ENCODE data around the gene GPR31. TPM values are rescaled to one million over a fixed set of nuclear protein-coding genes. Genes with fewer than 3 reads are reported as not detected.
"Not testable (repeated sequence)": the region's sequence is repeated elsewhere in the genome, so short reads cannot be mapped to it uniquely, and the experiment has no call there.

The GPR31 gene, protein sequence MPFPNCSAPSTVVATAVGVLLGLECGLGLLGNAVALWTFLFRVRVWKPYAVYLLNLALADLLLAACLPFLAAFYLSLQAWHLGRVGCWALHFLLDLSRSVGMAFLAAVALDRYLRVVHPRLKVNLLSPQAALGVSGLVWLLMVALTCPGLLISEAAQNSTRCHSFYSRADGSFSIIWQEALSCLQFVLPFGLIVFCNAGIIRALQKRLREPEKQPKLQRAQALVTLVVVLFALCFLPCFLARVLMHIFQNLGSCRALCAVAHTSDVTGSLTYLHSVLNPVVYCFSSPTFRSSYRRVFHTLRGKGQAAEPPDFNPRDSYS
- not detected in 2 replicates for total RNA-seq

DNA sequence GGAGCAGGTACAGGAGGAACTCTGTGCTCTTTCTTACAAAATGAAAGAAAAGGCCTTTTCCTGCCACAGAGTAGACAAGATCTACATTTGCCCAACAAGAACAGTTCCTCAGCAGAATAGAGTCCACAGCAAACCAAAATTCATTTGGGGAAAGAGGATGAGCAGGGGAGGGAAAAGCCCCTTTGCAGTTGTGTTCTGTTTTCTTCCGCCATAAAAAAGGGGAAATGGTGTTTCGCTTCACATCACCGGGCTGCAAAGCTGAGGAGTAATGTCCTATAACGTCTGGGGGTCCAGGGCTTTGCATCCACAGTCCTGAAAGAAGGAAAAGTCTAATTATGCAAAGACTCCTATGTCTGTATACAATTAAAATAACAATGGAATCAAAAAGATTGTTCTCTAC is at the start of gene GPR31:
Gene GPR31, minus strand, starts transcription at position 118 of the 400 bp plus-strand sequence. CDS start 149 bp downstream, outside the sequence.
- intact Hi-C loops (cut with micrococcal nuclease), result no loop called here

DNA sequence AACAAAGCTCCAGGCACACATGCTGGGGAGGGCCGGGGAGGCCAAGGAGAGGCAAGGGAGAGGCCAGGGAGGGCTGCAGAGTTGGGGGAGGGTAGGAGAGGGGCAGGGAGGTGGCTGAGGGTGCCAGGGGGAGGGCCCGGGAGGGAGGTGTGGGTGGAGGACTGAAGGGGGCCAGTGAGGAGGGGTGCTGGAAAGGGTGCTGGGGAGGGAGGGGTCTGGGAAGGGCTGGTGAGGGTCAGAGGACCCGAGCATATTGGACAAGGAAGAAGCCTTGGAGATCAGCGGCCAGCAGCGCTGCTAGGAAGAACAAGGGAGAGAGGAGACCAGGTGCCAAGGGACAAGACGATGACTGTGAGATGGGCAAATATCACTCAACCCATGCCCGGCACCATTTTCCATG is 49.7 kb upstream of the GPR31 start:
- intact Hi-C loops (cut with micrococcal nuclease), result no loop called here

DNA sequence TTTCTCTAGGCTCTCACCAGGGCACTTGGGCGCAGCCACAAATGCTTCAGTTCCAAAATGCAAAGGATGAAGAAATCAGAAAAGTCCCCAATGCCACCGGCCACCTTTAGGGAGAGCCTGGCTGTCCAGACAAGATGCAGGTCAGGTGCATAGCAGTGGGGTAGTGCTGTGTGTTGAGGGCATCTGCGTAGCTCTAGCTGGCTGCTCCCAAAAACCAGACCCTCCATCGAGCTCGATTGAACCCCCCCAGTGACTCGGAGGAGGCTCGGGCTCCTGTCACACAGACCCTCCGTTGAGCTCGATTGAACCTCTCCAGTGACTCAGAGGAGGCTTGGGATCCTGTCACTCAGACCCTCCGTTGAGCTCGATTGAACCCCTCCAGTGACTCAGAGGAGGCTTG is 47.5 kb upstream of the GPR31 start:
- intact Hi-C loops (cut with micrococcal nuclease), result not testable (repeated sequence)

DNA sequence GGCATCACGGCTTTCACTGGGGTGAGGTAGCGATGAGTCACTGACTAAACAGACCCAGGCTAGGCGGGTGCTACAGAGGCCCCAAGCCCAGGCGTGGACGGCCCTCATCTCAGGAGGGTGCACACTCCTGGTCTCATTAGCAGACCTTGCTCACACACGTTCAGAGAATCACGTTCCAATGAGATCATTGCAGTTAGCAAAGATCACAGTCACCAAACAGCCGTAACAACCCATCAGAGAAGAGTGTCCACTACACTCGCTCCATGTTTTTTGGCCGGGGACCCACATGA is 46.2 kb upstream of the GPR31 start:
- intact Hi-C loops (cut with micrococcal nuclease), result not testable (repeated sequence)

DNA sequence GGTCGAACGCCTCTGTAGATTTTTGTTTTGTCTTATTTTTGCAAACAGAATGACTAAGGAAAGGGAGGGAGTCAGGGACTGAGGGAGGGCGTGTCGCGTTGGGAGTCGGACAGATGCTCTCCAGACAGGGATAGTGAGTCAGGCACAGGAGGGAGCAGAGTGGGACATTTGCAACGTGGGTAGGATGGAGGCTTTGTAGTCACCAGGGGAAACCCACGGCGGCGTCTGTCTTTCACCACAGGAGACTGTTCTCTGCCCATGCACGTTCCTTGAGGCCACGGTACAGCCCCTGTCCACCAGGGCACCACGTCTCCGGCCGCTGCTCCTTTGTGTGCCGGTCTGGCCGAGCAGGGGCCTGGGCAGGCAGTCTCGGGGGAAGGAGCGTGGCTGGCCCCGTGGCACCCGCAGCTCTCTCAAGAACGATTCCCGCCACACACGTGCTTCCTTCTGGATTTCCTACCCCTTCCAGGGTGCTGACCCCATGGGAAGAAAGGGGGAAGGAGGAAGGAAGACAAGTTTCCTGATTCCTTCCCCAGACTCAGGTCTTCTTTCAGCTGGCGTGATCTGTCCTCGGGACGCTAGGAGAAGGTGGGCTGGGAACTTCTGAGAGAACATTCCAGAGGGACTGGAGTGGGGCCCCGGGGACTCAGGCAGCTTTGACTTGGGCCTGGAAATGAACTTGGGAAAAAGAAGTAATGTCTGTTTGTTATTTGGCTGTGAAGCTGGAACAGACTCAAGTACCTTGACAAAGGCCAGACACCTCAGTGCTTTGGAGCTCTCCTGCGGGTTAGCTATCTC is 45.7 kb upstream of the GPR31 start:
- intact Hi-C loops (cut with micrococcal nuclease), result not testable (repeated sequence)

DNA sequence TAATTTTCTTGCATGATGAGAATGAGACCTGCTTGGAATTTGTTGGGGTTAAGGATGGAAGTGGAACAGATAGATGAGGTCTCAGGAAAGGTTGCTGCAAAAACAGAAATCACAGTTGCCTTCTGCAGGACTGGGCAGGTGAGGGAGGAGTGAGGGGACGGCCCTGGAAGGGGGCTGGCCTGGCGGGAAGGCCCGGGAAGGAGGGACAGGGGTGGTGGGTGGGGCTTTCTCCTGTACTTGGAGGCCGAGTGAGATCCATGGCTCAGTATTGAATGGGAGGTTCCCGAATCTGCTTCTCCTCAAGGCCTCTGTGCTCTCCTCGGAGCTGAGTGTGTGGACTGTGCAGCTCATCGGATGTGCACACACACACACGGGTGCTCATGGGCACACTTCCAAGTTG is 44.8 kb upstream of the GPR31 start:
- intact Hi-C loops (cut with micrococcal nuclease), result not testable (repeated sequence)

DNA sequence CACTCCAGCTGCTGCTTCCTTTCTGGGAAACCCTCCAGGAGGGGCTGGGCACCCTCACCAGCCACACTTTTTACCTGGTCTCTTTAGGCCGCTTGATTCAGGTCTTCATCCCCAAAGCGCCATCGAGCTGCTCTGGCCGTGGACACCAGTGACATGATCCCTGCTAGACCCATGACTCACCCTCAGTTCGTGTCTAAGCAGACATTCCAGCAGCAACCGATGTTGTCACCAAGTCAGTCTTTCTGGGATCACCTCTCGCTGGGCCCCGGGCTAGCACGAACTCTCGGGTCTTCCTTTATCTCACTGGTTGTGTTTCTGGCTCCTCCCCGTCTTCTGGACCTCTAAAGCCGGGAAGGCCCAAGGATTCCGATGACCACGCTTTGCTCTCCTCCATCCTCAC is 43.0 kb upstream of the GPR31 start:
- intact Hi-C loops (cut with micrococcal nuclease), result no loop called here

DNA sequence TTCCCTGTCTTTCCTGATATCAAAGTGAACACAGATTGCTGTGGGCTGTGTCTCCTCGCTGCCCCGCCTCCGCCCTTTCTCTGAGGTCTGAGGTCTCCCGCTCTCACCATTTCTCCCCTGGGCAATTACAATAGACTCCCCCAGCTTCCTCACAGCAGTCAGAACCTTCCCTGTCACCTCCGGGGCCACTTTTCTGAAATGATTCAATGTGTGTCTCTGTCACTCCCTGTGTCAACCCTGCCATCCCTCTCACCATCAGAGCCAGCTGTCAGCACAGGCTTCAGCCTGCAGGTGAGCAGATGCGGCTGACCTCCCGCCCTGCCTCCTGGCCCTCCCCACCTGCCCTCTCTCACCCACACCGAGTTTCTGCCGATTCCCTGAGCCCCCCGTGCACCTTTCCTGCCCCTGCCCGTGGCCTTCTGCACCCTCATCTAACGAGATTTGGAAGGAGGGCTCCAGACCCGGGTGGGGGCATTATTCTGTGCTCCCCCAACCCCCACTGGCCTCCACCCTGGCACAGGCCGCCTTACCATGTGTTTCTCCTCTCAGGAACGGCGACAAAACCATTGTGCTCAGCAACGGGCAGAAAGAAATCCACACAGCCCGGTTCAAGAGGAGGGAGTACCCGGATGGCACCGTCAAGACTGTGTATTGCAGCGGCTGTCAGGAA is 38.3 kb upstream of the GPR31 start:
- intact Hi-C loops (cut with micrococcal nuclease), result not testable (repeated sequence)

DNA sequence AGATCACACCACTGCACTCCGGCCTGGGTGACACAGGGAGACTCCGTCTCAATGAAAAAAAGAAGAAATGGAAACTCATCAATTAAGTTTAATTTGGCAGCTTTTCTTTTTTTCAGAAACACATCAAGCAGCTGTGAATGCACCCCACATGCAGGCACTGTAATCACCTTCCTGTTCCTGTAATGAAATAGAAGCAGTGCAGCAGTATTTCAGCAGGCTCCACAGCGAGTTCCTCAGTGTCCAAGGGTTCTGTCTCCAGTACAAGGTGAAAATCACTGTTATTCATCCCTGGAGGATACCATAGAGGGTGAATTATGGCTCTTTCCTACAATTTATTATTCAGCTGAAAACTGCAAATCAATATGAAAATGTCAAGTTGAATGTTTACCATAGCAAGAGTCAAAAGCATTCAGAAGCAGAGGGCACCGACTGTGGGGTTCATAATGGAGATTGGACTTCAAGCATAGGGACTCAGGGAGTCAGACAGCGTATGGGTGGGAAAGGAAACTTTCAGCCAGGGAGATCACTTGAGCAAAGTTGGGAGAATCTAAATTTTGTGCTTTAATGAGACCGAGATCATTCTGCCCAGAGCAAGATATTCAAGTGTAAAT is 35.8 kb upstream of the GPR31 start:
- intact Hi-C loops (cut with micrococcal nuclease), result not testable (repeated sequence)

DNA sequence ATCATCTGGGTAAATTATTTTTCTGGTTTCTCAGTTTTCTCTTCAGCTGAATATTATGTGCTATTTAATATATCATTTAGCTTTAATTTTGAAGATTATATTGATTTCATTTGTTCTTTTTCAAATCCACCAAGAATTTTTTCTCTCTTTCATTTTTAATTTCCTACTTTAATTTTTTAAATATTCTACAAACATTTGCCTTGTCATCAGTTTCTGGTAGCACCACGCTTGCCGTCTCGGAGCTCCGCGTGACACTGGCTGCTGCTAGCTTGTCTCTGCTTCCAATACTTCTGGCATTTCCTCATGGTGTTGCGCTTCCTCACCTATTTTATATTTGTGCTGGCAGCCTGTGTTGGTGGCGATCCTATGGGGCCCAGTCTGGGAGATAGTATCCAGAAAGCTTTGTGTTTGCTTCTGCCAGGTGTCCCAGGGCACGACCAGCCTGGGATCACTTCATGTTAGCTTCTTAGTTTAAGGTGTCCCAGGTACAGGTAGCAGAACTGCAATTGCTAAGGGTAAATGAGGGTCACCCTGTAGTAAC is 33.3 kb upstream of the GPR31 start:
- intact Hi-C loops (cut with micrococcal nuclease), result not testable (repeated sequence)

DNA sequence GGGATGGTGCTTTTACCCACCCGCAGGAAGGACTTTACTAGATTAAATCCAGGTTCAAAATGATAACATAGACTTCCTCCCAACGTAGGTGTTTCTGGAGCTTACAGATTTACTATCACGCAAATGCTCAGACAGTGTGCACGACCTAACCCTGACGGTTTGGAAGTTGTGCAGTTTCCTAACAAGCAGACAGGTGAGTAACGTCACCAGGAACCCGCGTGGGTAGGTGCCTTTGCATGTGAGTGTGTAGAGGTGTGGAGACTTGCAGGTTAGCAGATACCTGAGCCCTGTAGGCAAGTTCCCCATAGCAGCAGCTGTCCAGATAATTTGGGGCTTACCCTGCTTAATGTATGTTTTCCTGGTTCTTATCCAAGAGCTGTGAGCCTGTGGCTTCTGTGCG is 29.5 kb upstream of the GPR31 start:
- intact Hi-C loops (cut with micrococcal nuclease), result not testable (repeated sequence)

DNA sequence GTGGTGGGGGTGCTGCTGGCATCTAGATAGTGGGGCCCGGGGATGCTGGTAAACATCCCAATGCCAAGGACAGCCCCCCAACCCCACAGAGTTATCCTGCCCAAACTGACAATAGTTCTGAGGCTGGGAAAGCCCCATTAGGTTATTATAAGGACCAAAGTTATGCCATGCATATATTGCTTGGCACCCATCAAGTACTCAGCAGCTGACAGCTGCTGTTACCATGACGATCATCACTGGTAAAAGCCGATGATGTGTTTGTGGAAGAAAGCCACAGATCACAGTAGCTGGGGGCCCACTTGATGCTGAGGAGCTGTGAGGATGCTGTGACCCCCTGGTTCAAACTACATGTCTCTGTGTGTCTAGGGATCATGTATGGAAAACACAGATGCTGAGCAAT is 27.3 kb upstream of the GPR31 start:
- intact Hi-C loops (cut with micrococcal nuclease), result not testable (repeated sequence)

DNA sequence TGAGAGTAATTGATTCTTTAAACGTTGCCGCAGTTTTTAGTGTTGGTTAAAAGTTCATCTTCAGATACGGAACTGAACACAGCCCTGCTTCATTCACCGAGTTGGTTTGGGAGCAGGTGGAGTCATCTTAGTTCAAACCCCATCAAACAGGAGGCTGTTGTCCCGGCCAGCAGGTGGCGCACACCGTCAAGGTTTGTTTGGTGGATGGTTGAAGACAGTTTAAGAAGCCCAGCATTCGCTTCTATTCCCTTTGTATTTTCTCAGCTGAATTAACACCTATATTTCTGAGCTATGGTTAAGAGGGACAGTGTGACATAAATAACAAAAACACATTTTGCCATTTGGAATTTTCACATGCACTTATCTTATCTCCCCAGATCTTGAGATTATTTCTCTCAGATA is 25.1 kb upstream of the GPR31 start:
- intact Hi-C loops (cut with micrococcal nuclease), result not testable (repeated sequence)

DNA sequence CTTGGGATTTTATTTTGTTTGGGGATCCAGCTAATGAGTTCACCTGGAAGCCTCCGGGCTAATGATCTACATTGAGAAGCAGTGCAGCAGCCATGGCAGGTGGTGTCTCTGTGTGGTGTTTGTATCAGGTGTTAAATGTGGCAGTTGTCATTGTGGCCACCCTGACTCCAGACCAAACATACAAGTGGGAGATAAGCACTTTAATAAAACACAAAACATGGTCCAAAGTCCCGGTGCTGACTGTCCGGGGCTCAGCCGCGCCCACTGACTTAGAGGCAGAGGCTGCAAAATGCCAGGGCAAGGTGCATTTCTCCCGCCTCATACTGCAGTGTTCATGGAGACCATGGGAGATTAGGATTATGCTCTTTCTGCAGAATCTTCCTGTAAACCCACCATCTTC is 23.6 kb upstream of the GPR31 start:
- intact Hi-C loops (cut with micrococcal nuclease), result not testable (repeated sequence)

DNA sequence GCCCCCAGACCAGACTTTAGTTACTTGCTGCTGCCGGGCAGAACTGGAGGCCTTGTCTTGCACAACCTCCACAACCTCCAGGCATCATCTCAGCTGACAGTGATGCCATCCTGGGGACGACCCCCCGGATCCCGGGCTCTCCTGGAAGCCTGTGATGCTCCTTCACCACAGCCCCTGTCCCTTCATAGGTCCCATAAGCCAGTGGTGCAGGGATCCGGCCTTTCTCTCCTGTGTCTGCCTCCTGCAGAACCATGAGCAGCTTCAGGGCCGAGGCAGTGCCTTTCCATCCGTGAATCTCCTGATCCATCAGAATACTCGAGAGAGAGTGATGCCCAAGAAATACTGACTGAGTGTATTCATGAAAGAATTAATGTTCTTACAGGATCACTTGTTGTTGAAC is 22.3 kb upstream of the GPR31 start:
- intact Hi-C loops (cut with micrococcal nuclease), result not testable (repeated sequence)

DNA sequence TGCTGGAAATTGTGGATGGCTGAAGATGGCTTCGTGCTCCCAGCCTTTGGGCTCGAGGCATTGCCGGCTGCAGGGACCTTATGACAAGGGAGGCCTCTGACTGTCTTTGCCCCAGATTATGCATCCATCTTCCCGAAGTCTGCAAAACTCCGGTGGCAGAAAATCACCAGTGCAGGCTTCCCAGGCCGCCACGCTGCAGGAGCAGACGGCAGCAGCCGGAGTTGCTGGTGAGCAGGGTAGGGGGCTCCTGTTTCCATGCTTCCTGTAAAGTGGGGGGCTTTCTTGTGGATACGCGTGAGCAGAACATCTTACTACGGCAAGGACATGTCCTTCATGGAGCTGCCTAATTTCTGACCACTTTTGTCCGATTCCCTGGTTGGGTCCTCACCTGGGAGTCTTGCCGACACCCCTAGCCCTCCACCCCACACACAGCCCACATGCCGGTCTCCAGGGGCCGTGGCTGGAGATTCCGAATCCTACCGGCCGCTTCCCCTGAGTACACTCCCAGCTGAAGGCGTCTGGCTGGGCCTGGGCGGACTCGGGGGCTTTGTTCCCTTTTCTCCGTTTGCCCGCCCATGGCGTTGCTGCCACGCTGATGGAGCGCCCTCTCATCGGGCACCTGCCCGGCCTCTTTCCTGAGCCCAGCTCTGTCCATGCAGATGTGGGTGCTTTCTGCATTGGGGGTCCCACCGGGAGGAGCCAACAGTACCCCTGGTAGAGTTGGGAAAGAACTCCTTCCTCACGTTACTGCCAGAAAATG is 21.3 kb upstream of the GPR31 start:
- intact Hi-C loops (cut with micrococcal nuclease), result not testable (repeated sequence)

DNA sequence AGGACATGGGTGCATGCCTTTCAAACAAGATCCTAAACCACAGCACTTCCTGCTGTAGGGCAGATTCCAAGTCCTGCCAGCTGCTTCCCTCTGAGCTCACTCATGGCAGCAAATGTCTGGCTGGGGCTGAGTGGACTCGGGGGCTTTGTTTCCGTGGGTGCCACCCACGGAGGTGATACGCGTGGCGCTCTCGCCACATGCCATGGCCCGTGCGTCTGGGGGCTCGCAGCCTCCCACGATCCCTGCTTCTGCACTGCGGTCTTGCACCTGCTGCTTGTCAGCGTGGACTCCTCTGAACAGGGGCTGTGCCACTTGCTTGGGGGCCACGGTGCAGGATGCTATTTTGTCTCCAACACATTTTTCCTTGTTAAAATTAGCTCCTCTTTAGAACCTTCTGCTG is 19.5 kb upstream of the GPR31 start:
- intact Hi-C loops (cut with micrococcal nuclease), result not testable (repeated sequence)

DNA sequence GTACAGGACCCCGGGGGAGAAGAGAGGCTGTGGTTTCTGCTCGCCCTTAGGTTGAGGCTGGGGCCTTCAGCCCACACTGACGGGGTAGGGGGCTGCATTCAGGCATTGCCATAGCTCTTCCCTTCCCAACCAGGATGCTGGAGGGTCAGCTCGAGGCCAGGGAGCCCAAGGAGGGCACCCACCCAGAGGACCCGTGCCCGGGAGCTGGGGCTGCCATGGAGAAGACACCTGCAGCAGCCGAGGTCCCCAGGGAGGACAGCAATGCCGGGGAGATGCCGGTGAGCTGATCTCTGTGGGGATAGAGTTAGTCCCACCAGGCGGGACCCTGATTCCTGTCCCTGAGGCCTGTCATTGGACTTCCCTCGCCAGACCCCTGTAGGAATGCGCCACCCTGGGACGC is 14.2 kb upstream of the GPR31 start:
- intact Hi-C loops (cut with micrococcal nuclease), result not testable (repeated sequence)

DNA sequence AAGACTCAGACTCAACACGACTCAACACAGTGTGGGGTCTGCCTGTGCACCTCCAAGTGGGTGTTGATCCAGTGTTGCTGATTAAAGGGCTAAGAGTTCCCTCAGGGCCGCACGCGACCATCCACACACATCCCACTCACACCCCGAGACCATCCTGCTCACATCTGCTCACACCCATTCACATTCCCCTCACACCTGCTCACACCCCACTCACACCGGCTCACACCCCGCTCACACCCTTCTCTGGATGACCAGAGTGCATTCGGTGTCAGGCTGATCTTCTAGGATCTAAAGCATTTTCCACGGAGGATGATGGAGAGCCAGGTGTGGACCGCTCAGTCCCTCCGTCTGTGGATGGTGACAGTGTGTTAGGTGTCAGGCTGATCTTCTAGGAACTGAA is 13.5 kb upstream of the GPR31 start:
- intact Hi-C loops (cut with micrococcal nuclease), result not testable (repeated sequence)

DNA sequence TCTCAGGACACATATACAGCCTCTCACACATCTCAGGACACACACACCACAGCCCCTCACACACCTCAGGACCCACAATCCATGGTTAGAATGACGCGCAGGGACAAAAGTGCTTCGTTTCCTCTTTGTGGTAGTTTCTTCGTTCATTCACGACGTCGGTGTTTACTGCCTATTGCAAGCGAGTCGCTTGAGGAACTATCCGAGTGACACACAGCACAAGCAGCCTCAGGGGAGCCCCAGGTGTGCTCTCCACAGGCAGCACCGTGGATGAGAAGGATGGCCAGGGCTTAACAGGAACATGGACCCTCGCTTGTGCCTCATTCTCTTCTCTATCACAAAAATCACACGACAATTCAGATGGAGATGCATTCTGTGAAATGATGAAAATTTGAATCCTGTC is 12.1 kb upstream of the GPR31 start:
- intact Hi-C loops (cut with micrococcal nuclease), result not testable (repeated sequence)

DNA sequence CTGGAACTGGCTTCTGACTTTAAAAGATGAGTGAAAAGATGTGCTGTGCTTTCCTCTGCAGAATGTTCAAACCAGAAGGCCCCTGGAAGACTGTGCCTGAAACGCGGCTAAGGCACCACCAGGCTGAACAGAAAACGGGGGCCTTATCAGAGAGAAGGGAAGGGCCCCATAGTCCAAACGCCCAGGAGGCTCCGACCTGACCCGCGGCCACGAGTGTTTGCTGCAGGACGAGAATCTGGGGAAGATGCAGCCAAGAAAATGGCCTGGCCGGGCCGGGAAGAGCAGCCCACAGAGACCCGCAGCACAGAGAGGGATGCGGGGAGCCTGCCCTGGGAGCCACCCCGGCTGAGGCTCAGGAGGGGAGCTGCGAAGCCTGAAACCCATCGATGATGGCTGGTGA is 10.5 kb upstream of the GPR31 start:
- intact Hi-C loops (cut with micrococcal nuclease), result not testable (repeated sequence)
